Smooth muscle cell (in vitro differentiated cells): Measurements from ENCODE around the gene LIMS1. TPM values are rescaled to one million over a fixed set of nuclear protein-coding genes. Genes with fewer than 3 reads are reported as not detected.

ENCODE experiments used
- DNase-seq: peaks from one replicate; lab custom pipeline; 2025; ENCODE audit not compliant: unreplicated experiment; lab: John Stamatoyannopoulos, UW
- H2AFZ ChIP-seq: fragments of 200-600 bp; sonication (generic); 2 replicates; pipeline ENCODE4 v1.6.0; 2016; ENCODE audit warnings: antibody characterized with exemption, low read depth, mild to moderate bottlenecking
- H3F3A ChIP-seq: fragments of 200-600 bp; sonication (generic); 2 replicates; pipeline ENCODE4 v1.6.0; 2017; ENCODE audit warnings: antibody characterized with exemption, low read depth
- H3K27ac ChIP-seq: fragments of 200-600 bp; sonication (generic); 2 replicates; pipeline ENCODE4 v1.5.1; 2016; ENCODE audit warnings: low read depth, mild to moderate bottlenecking
- H3K27me3 ChIP-seq: fragments of 200-600 bp; sonication (generic); 2 replicates; pipeline ENCODE4 v1.6.1; 2016; ENCODE audit warnings: low read depth, mild to moderate bottlenecking
- H3K36me3 ChIP-seq: fragments of 200-600 bp; sonication (generic); 2 replicates; pipeline ENCODE4 v1.5.1; 2016; ENCODE audit warnings: low read depth
- H3K4me1 ChIP-seq: fragments of 200-600 bp; sonication (generic); 2 replicates; pipeline ENCODE4 v1.5.1; 2016; ENCODE audit warnings: low read depth
- H3K4me2 ChIP-seq: fragments of 200-600 bp; sonication (generic); 2 replicates; pipeline ENCODE4 v1.6.0; 2016; ENCODE audit warnings: mild to moderate bottlenecking
- H3K4me3 ChIP-seq: fragments of 200-600 bp; sonication (generic); 2 replicates; pipeline ENCODE4 v1.5.1; 2016; ENCODE audit warnings: mild to moderate bottlenecking
- H3K79me2 ChIP-seq: fragments of 200-600 bp; sonication (generic); 2 replicates; pipeline ENCODE4 v1.6.0; 2016; ENCODE audit warnings: low read depth, mild to moderate bottlenecking
- H3K9ac ChIP-seq: fragments of 200-600 bp; sonication (generic); 2 replicates; pipeline ENCODE4 v1.6.0; 2016; ENCODE audit warnings: low read depth
- H3K9me3 ChIP-seq: fragments of 200-600 bp; sonication (generic); replicated peaks from 2 replicates; pipeline ENCODE4 v1.5.1; 2016; ENCODE audit warnings: low read depth
- H4K20me1 ChIP-seq: fragments of 200-600 bp; sonication (generic); 2 replicates; pipeline ENCODE4 v1.6.0; 2016; ENCODE audit warnings: low read depth
- WGBS: methylation state at CpG from one replicate; pipeline ENCODE4 v1.1.7; 2016; ENCODE audit warnings: low lambda C conversion rate; 5-methylcytosine and 5-hydroxymethylcytosine counted together
- polyA plus RNA-seq: library from polyadenylated mRNA; unstranded; fragments of >200 nt; fragmentation: Nextera tagmentation; extraction: Ambion mirVana; gene quantifications from 2 replicates; pipeline ENCODE4 v1.2.1, GENCODE V29; 2016
- total RNA-seq: library from RNA; depleted of rRNA; stranded (reverse); fragments of >200 nt; gene quantifications from 2 replicates; pipeline ENCODE4 v1.2.3, GENCODE V29; 2014
- TF ChIP-seq, protein P1 (sequence below): fragments of 200-600 bp; sonication (generic); IDR thresholded peaks from 2 replicates; pipeline ENCODE4 v1.5.1; 2017; ENCODE audit warnings: borderline replicate concordance, mild to moderate bottlenecking, antibody characterized with exemption; ENCODE audit not compliant: insufficient read depth, poor library complexity, severe bottlenecking

Gene LIMS1
- total and polyA plus RNA-seq, 2 experiments from 2014 or later, result 56.9 to 155 TPM

GRCh38 chr2:108565778-108566375 lies 31.6 kb downstream of the LIMS1 start:
- Histone ChIP-seq H3K79me2 (peaks cover 89% of the 10 kb centered on the region), H4K20me1 (peaks cover 79% of the 10 kb centered on the region), H3K4me3 (no peak overlapping the region), H2AFZ (no peak overlapping the region), H3K9me3 (no peaks in the 10 kb centered on the region), H3K27ac (peak overlapping the region; percentile 38), H3K4me2 (peak overlapping the region; percentile 14), H3K4me1 (peaks cover 15% of the 10 kb centered on the region), H3F3A (peaks cover 5% of the 10 kb centered on the region), H3K36me3 (no peaks in the 10 kb centered on the region), H3K9ac (peak overlapping the region; percentile 11), H3K27me3 (no peaks in the 10 kb centered on the region)
- WGBS, result 30% methylated on average over 3 of the region's 3 CpGs
- TF ChIP-seq, protein P1, sequence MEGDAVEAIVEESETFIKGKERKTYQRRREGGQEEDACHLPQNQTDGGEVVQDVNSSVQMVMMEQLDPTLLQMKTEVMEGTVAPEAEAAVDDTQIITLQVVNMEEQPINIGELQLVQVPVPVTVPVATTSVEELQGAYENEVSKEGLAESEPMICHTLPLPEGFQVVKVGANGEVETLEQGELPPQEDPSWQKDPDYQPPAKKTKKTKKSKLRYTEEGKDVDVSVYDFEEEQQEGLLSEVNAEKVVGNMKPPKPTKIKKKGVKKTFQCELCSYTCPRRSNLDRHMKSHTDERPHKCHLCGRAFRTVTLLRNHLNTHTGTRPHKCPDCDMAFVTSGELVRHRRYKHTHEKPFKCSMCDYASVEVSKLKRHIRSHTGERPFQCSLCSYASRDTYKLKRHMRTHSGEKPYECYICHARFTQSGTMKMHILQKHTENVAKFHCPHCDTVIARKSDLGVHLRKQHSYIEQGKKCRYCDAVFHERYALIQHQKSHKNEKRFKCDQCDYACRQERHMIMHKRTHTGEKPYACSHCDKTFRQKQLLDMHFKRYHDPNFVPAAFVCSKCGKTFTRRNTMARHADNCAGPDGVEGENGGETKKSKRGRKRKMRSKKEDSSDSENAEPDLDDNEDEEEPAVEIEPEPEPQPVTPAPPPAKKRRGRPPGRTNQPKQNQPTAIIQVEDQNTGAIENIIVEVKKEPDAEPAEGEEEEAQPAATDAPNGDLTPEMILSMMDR, result no peak
- DNase-seq, result no peak

GRCh38 chr2:108570416-108570815 lies 36.1 kb downstream of the LIMS1 start:
- H3K4me2 ChIP-seq, result peak overlapping the region; percentile 68
- peaks cover 86% of the 10 kb centered on the region for H4K20me1 ChIP-seq
- no peak overlapping the region for H2AFZ ChIP-seq
- DNase-seq, result no peak
- H3F3A ChIP-seq, result no peaks in the 10 kb centered on the region
- WGBS, result 17% methylated on average over 7 of the region's 7 CpGs
- TF ChIP-seq, protein P1, result no peak
- H3K27ac ChIP-seq, result peak overlapping the region; percentile 68
- peaks cover 87% of the 10 kb centered on the region for H3K79me2 ChIP-seq
- H3K36me3 ChIP-seq, result no peaks in the 10 kb centered on the region
- no peaks in the 10 kb centered on the region for H3K9me3 ChIP-seq
- H3K4me3 ChIP-seq, result no peak overlapping the region
- H3K9ac ChIP-seq, result no peak overlapping the region
- H3K4me1 ChIP-seq, result peaks cover 31% of the 10 kb centered on the region
- no peaks in the 10 kb centered on the region for H3K27me3 ChIP-seq

DNA sequence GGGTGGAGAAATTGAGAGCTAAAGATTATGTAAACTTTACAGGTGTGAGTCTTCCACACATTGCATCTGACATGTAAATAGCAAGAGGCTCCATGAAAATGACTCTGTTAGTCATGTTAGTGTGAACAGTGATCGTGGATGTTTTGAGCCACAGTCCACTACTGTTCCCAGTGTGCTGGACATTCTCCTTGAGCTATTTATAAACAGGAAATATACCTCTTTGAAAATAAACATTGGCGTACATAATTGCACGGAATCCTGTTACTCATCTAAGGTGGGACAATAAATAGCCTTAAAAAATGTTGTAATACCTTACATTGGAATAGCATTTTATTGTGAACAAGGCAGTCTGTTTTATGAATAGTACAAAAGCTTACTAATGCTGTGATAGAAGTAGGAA lies 37.0 kb downstream of the LIMS1 start:
- Histone ChIP-seq H2AFZ (no peak overlapping the region), H3K4me3 (no peak overlapping the region), H3K9ac (no peak overlapping the region), H3K79me2 (peaks cover 92% of the 10 kb centered on the region), H4K20me1 (peaks cover 82% of the 10 kb centered on the region), H3K27me3 (no peaks in the 10 kb centered on the region), H3K36me3 (no peaks in the 10 kb centered on the region), H3K4me1 (peaks cover 36% of the 10 kb centered on the region), H3F3A (no peaks in the 10 kb centered on the region), H3K9me3 (no peaks in the 10 kb centered on the region), H3K4me2 (peak overlapping the region; percentile 68), H3K27ac (peak overlapping the region; percentile 68)
- TF ChIP-seq, protein P1, result no peak
- 45% methylated on average over 3 of the region's 3 CpGs for WGBS
- DNase-seq, result no peak

DNA sequence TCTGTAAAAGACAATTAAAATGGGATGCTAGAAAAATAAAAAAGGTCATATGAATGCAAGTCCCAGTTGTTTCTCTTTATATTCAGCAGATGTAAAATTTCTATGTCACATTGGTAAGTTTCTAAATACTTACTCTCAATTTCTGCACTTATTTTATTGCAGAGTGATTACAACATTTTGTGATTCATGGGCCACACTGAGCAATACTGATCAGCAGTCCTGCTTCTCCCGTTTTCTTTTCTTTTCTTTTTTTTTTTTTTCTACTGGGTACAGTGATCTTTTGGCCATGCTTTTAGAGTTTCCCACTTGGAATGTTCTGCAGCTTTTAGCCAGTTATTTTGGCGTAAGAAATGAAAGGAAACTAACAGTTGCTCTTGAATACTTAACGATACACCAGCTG lies 38.8 kb downstream of the LIMS1 start:
- TF ChIP-seq, protein P1, result no peak
- DNase-seq, result no peak
- Histone ChIP-seq H3K9me3 (no peaks in the 10 kb centered on the region), H3K36me3 (no peaks in the 10 kb centered on the region), H3K9ac (peak overlapping the region; percentile 32), H3K27me3 (no peaks in the 10 kb centered on the region), H4K20me1 (peaks cover 71% of the 10 kb centered on the region), H3K79me2 (peaks cover 92% of the 10 kb centered on the region), H3K4me2 (peak overlapping the region; percentile 47), H3K4me1 (peaks cover 36% of the 10 kb centered on the region), H3F3A (no peaks in the 10 kb centered on the region), H3K27ac (peak overlapping the region; percentile 32), H2AFZ (no peak overlapping the region), H3K4me3 (no peak overlapping the region)
- WGBS, result 72% methylated on average over 3 of the region's 3 CpGs
